GM12878 (cell line): ENCODE data around the gene PGAP3. TPM values are rescaled to one million over a fixed set of nuclear protein-coding genes. Genes with fewer than 3 reads are reported as not detected.

Source experiments
- ATAC-seq: fragments of 200-7000 bp; cut with Tn5 transposase; 3 replicates; pipeline ENCODE4 v1.9.1; 2020; ENCODE audit warnings: mild to moderate bottlenecking, moderate library complexity
- BruUV-seq: library from RNA; stranded (reverse); fragments of 400-500 nt; replicated peaks from 2 replicates; lab custom pipeline; 2021; lab: Mats Ljungman, UMichigan
- CTCF ChIA-PET: fragments of 300-600 bp; sonication (Branson Sonifier 250); formaldehyde crosslinking; extraction: SDS; loops from one replicate; lab custom pipeline; 2021; ENCODE audit warnings: inconsistent platforms; lab: Yijun Ruan, JAX
- POLR2A ChIA-PET: fragments of 350-600 bp; formaldehyde crosslinking; extraction: SDS; loops from one replicate; lab custom pipeline; 2021; ENCODE audit warnings: inconsistent platforms; lab: Charles Lee
- RAD21 ChIA-PET: fragments of 300-600 bp; sonication (Branson Sonifier 250); formaldehyde crosslinking; loops from one replicate; lab custom pipeline; 2023; ENCODE audit warnings: antibody characterized with exemption; ENCODE audit not compliant: unreplicated experiment; lab: Charles Lee
- SMC1A ChIA-PET: fragments of 300-600 bp; sonication (Branson Sonifier 250); formaldehyde crosslinking; loops from one replicate; lab custom pipeline; 2023; ENCODE audit not compliant: unreplicated experiment, uncharacterized antibody; lab: Charles Lee
- DNase-seq: peaks from one replicate; pipeline ENCODE4 v3.0.0-alpha.2; 2011; ENCODE audit warnings: low read depth, low spot score
- FAIRE-seq: peaks from 3 replicates; lab custom pipeline; 2011; peaks lifted over from hg19 to GRCh38; lab: Jason Lieb, UNC
- H2AFZ ChIP-seq: 2 replicates; pipeline ENCODE4 v1.6.0; 2011; ENCODE audit warnings: low read depth, low read length, control low read depth; ENCODE audit not compliant: control insufficient read depth
- H3K27ac ChIP-seq: 2 replicates; pipeline ENCODE4 v1.5.1; 2011; ENCODE audit warnings: control low read depth; ENCODE audit not compliant: control insufficient read depth, insufficient read depth
- H3K27me3 ChIP-seq, 2 experiments: replicated peaks in 1 of 2; 2 replicates each; pipeline versions ENCODE4 v1.6.0 to v1.6.1; 2011; ENCODE audit warnings: low read length in 1 of 2; ENCODE audit not compliant: control insufficient read depth in 2 of 2, insufficient read depth in 2 of 2
- H3K36me3 ChIP-seq, 2 experiments: 2 replicates each; pipeline ENCODE4 v1.5.1; 2011; ENCODE audit warnings: low read length in 1 of 2; ENCODE audit not compliant: control insufficient read depth in 2 of 2, insufficient read depth in 2 of 2
- H3K4me1 ChIP-seq: 2 replicates; pipeline ENCODE4 v1.6.1; 2011; ENCODE audit warnings: mild to moderate bottlenecking, low read length, moderate library complexity, mixed read lengths; ENCODE audit not compliant: control insufficient read depth, insufficient read depth
- H3K4me2 ChIP-seq: 2 replicates; pipeline ENCODE4 v1.6.0; 2011; ENCODE audit warnings: control low read depth; ENCODE audit not compliant: control insufficient read depth, insufficient read depth
- H3K4me3 ChIP-seq: fragments of 200-600 bp; sonication (generic); 2 replicates; pipeline ENCODE4 v1.5.1; 2016
- H3K79me2 ChIP-seq: 2 replicates; pipeline ENCODE4 v1.6.0; 2011; ENCODE audit warnings: low read length; ENCODE audit not compliant: control insufficient read depth, insufficient read depth
- H3K9ac ChIP-seq: 2 replicates; pipeline ENCODE4 v1.8.0; 2011; ENCODE audit warnings: low read length, control low read depth, mixed read lengths; ENCODE audit not compliant: control insufficient read depth, insufficient read depth
- H3K9me3 ChIP-seq: replicated peaks from 3 replicates; pipeline ENCODE4 v1.5.1; 2011; ENCODE audit warnings: mild to moderate bottlenecking, low read length; ENCODE audit not compliant: control insufficient read depth, insufficient read depth
- H4K20me1 ChIP-seq: 2 replicates; pipeline ENCODE4 v1.6.0; 2011; ENCODE audit not compliant: control insufficient read depth, insufficient read depth
- CHD1 ChIP-seq: IDR thresholded peaks from 2 replicates; pipeline ENCODE4 v1.6.1; 2012; ENCODE audit warnings: low read depth, low read length, improper control_type of control experiment
- EZH2 ChIP-seq: IDR thresholded peaks from 2 replicates; pipeline ENCODE4 v1.6.1; 2012; ENCODE audit warnings: low read depth, mild to moderate bottlenecking, control low read depth, inconsistent platforms, low read length, borderline replicate concordance; ENCODE audit not compliant: control insufficient read depth
- GABPA ChIP-seq: IDR thresholded peaks from 2 replicates; pipeline ENCODE4 v1.6.1; 2014; ENCODE audit warnings: antibody characterized with exemption, low read depth, mild to moderate bottlenecking, inconsistent platforms
- GATAD2B ChIP-seq: fragments of 450-650 bp; conservative IDR thresholded peaks from 2 replicates; pipeline ENCODE4 v1.6.1; 2017; ENCODE audit warnings: low read depth, mild to moderate bottlenecking, moderate library complexity
- IKZF1 ChIP-seq: fragments of 450-650 bp; conservative IDR thresholded peaks from 2 replicates; pipeline ENCODE4 v1.6.1; 2017; ENCODE audit warnings: antibody characterized with exemption, mild to moderate bottlenecking
- IKZF2 ChIP-seq, 2 experiments: fragments of 450-650 bp; IDR thresholded peaks; 2 replicates each; pipeline ENCODE4 v1.6.1; 2017; ENCODE audit warnings: mild to moderate bottlenecking in 2 of 2, moderate library complexity in 2 of 2
- KAT2A ChIP-seq: conservative IDR thresholded peaks from 2 replicates; pipeline ENCODE4 v1.6.1; 2011; ENCODE audit warnings: low read depth, low read length; ENCODE audit not compliant: control insufficient read depth
- NRF1 ChIP-seq: conservative IDR thresholded peaks from 2 replicates; pipeline ENCODE4 v1.6.1; 2011; ENCODE audit warnings: mild to moderate bottlenecking, low read depth, low read length, improper control_type of control experiment
- PAX5 ChIP-seq: IDR thresholded peaks from 2 replicates; pipeline ENCODE4 v1.6.1; 2011; ENCODE audit warnings: low read depth, low read length, borderline replicate concordance
- SMARCA5 ChIP-seq: fragments of 450-650 bp; IDR thresholded peaks from 2 replicates; pipeline ENCODE4 v1.6.1; 2017; ENCODE audit warnings: mild to moderate bottlenecking
- STAT1 ChIP-seq: fragments of 450-650 bp; conservative IDR thresholded peaks from 2 replicates; pipeline ENCODE4 v1.6.1; 2014; ENCODE audit warnings: antibody characterized with exemption, mild to moderate bottlenecking
- SUPT20H ChIP-seq: IDR thresholded peaks from 2 replicates; pipeline ENCODE4 v1.6.1; 2011; ENCODE audit warnings: low read depth, mild to moderate bottlenecking, low read length, moderate library complexity, borderline replicate concordance; ENCODE audit not compliant: control insufficient read depth
- ZNF24 ChIP-seq: fragments of 450-650 bp; IDR thresholded peaks from 2 replicates; pipeline ENCODE4 v1.6.1; 2017; ENCODE audit warnings: antibody characterized with exemption, mild to moderate bottlenecking
- ZNF384 ChIP-seq: IDR thresholded peaks from 2 replicates; pipeline ENCODE4 v1.6.1; 2012; ENCODE audit warnings: low read depth, mild to moderate bottlenecking, low read length, improper control_type of control experiment, borderline replicate concordance
- ZNF622 ChIP-seq: fragments of 450-650 bp; IDR thresholded peaks from 2 replicates; pipeline ENCODE4 v1.6.1; 2017; ENCODE audit warnings: mild to moderate bottlenecking, inconsistent platforms
- WGBS: methylation state at CpG from one replicate; pipeline ENCODE4 v1.1.6; 2016; ENCODE audit warnings: low lambda C conversion rate; ENCODE audit not compliant: insufficient replicate concordance, insufficient coverage; ENCODE audit errors: missing lambda C conversion rate; 5-methylcytosine and 5-hydroxymethylcytosine counted together
- in situ Hi-C: fragments of 300-500 bp; cut with MboI; formaldehyde crosslinking; loops from 9 replicates; pipeline ENCODE4 v1.14.3; 2018; ENCODE audit warnings: mixed read lengths
- intact Hi-C: fragments of 100-400 bp; cut with micrococcal nuclease; formaldehyde crosslinking; loops from one replicate; pipeline ENCODE4 v1.14.2; 2022; ENCODE audit not compliant: unreplicated experiment
- polyA plus RNA-seq, 11 experiments: library from polyadenylated mRNA; depleted of rRNA in 4 of 11; unstranded in 6 of 11; stranded (reverse) in 5 of 11; fragments of >200 nt; fragmentation: Nextera tagmentation in 4 of 11; fragmentation: Illumina TruSeq in 1 of 11; extraction: Ambion mirVana in 4 of 11; extraction: Trizol in 1 of 11; gene quantifications; 1 replicate in 1 of 11; 2 replicates in 10 of 11; pipeline versions ENCODE4 v1.2.1 to v1.2.3, GENCODE V29; 2011 to 2016; ENCODE audit warnings: inconsistent platforms in 2 of 11, missing spikeins in 2 of 11, low read depth in 1 of 11
- total RNA-seq, 4 experiments: library from RNA; depleted of rRNA in 3 of 4; stranded (reverse); fragments of >200 nt in 3 of 4; fragmentation: Illumina TruSeq in 1 of 4; extraction: Trizol in 1 of 4; gene quantifications; 2 replicates each; pipeline versions ENCODE4 v1.2.1 to v1.2.3, GENCODE V29; 2013 to 2021
- TF ChIP-seq, protein P1 (sequence below): fragments of 450-650 bp; IDR thresholded peaks from 2 replicates; pipeline ENCODE4 v1.6.1; 2017; ENCODE audit warnings: mild to moderate bottlenecking
- TF ChIP-seq, protein P2 (sequence below): fragments of 150-350 bp; IDR thresholded peaks from 2 replicates; pipeline ENCODE4 v1.6.1; 2014; ENCODE audit warnings: mild to moderate bottlenecking, low read depth, low read length

PGAP3 gene
- total and polyA plus RNA-seq, 10 of the 15 experiments (the other 5 are each of a cell fraction or from before 2014, with no cell fraction given) = 0.21 to 10.0 (median 5.3) TPM

DNA sequence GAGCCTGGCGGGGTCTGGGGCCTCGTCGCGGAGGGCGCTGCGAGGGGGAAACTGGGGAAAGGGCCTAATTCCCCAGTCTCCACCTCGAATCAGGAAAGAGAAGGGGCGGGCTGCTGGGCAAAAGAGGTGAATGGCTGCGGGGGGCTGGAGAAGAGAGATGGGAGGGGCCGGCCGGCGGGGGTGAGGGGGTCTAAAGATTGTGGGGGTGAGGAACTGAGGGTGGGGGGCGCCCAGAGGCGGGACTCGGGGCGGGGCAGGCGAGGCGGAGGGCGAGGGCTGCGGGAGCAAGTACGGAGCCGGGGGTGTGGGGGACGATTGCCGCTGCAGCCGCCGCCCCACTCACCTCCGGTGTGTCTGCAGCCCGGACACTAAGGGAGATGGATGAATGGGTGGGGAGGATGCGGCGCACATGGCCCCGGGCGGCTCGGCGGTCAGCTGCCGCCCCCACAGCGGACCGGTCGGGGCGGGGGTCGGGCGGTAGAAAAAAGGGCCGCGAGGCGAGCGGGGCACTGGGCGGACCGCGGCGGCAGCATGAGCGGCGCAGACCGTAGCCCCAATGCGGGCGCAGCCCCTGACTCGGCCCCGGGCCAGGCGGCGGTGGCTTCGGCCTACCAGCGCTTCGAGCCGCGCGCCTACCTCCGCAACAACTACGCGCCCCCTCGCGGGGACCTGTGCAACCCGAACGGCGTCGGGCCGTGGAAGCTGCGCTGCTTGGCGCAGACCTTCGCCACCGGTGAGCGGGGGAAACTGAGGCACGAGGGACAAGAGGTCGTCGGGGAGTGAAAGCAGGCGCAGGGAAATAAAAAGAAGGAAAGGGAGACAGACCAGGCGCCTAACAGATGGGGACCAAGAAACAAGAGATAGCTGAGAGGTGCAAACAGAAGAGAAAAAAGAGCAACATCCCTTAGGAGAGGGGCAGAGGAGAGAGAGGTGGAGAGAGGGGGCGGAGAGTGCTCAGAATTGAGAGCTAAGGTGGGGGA is 19.6 kb downstream of the PGAP3 start, which contains the start of gene PNMT (continued):
- TF ChIP-seq STAT1 (peak; percentile 63; the same call in 1 of the 2 replicates), SMARCA5 (peak; percentile 90; the same call in 1 of the 2 replicates)

DNA sequence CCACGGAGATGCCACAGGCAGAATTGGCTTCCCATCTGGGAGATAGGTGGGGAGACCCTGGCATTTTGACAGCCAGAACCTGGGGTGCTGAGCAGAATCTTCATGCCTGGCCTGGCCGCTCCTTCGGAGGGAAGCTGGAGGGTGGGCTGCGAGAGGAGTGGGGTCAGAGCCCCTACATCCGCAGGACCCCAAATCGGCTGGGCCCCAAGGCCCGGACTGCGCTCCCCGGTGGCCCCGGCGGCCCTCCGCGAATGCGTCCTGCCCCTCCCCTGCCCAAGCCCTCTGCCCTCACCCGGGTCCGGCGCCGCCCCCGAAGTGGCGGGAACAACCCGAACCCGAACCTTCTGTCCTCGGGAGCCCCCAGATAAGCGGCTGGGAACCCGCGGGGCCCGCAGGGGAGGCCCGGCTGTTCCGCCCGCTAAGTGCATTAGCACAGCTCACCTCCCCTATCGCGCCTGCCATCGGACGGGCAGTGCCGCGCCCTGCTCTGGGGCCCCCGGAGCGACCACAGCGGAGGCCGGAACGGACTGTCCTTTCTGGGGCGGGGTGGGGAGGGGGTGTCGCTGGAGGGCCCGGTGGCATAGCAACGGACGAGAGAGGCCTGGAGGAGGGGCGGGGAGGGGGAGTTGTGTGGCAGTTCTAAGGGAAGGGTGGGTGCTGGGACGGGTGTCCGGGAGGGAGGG is 20.5 kb downstream of the PGAP3 start:
- SMC1A ChIA-PET = interaction anchor here (1.5 kb wide), 1 partner anchor 46 kb away, joined by 6 read pairs; no protein-coding TSS in a partner anchor
- H3K4me1 ChIP-seq = no peaks in the 10 kb centered on the region
- no peaks in the 10 kb centered on the region for H3K9me3 ChIP-seq
- no peak overlapping the region for H2AFZ ChIP-seq
- POLR2A ChIA-PET = interaction anchor here (0.7 kb wide), 1 partner anchor 31 kb away, joined by 4 read pairs; no protein-coding TSS in a partner anchor
- intact Hi-C loops = no loop called here
- CTCF ChIA-PET = interaction anchor here (0.6 to 9.1 kb wide), 6 partner anchors 10 to 45 kb away, joined by 3 to 114 read pairs (median 4); no protein-coding TSS in a partner anchor
- H4K20me1 ChIP-seq = no peaks in the 10 kb centered on the region; the same call in 1 of the 2 replicates
- no peak overlapping the region for H3K4me3 ChIP-seq
- in situ Hi-C loops = no loop called here
- WGBS = 32% methylated on average over 28 of the region's 49 CpGs
- DNase-seq (no peak), FAIRE-seq (no peak), ATAC-seq (peak; percentile 15; the same call in 1 of the 3 replicates)
- BruUV-seq = no TSS peak
- H3K27me3 ChIP-seq = peaks cover 4 to 6% of the 10 kb centered on the region in 2 experiments; a peak in 3 of 4 replicates
- H3K27ac ChIP-seq = no peak overlapping the region
- H3K4me2 ChIP-seq = no peak overlapping the region
- H3K9ac ChIP-seq = no peak overlapping the region
- H3K79me2 ChIP-seq = no peaks in the 10 kb centered on the region
- RAD21 ChIA-PET = no interaction called here
- peaks cover 0 to 5% of the 10 kb centered on the region in 2 experiments; a peak in 2 of 4 replicates for H3K36me3 ChIP-seq
- TF ChIP-seq IKZF2 (IDR thresholded peaks at IDR 0.05) = no peak
- TF ChIP-seq NRF1 = no peak
- TF ChIP-seq PAX5 = no peak
- no peak for TF ChIP-seq ZNF622
- TF ChIP-seq, protein P1, sequence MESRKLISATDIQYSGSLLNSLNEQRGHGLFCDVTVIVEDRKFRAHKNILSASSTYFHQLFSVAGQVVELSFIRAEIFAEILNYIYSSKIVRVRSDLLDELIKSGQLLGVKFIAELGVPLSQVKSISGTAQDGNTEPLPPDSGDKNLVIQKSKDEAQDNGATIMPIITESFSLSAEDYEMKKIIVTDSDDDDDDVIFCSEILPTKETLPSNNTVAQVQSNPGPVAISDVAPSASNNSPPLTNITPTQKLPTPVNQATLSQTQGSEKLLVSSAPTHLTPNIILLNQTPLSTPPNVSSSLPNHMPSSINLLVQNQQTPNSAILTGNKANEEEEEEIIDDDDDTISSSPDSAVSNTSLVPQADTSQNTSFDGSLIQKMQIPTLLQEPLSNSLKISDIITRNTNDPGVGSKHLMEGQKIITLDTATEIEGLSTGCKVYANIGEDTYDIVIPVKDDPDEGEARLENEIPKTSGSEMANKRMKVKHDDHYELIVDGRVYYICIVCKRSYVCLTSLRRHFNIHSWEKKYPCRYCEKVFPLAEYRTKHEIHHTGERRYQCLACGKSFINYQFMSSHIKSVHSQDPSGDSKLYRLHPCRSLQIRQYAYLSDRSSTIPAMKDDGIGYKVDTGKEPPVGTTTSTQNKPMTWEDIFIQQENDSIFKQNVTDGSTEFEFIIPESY = no peak
- no peak for TF ChIP-seq GATAD2B
- no peak for TF ChIP-seq ZNF384
- no peak for TF ChIP-seq GABPA
- no peak for TF ChIP-seq EZH2
- no peak for TF ChIP-seq KAT2A
- TF ChIP-seq CHD1 = no peak
- no peak for TF ChIP-seq SUPT20H
- TF ChIP-seq, protein P2, sequence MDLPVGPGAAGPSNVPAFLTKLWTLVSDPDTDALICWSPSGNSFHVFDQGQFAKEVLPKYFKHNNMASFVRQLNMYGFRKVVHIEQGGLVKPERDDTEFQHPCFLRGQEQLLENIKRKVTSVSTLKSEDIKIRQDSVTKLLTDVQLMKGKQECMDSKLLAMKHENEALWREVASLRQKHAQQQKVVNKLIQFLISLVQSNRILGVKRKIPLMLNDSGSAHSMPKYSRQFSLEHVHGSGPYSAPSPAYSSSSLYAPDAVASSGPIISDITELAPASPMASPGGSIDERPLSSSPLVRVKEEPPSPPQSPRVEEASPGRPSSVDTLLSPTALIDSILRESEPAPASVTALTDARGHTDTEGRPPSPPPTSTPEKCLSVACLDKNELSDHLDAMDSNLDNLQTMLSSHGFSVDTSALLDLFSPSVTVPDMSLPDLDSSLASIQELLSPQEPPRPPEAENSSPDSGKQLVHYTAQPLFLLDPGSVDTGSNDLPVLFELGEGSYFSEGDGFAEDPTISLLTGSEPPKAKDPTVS = no peak
- TF ChIP-seq ZNF24 = no peak
- TF ChIP-seq IKZF1 = no peak
